GM12873 (cell line): ENCODE measurements around the gene DNAJB13.

Source experiments
- TF ChIP-seq, protein P1 (sequence below): IDR thresholded peaks from 2 replicates; pipeline ENCODE4 v1.5.1; 2012; ENCODE audit warnings: low read depth, mild to moderate bottlenecking, moderate library complexity, low read length, control low read depth; ENCODE audit not compliant: insufficient read depth; ENCODE audit errors: missing control alignments

The DNAJB13 gene

DNA sequence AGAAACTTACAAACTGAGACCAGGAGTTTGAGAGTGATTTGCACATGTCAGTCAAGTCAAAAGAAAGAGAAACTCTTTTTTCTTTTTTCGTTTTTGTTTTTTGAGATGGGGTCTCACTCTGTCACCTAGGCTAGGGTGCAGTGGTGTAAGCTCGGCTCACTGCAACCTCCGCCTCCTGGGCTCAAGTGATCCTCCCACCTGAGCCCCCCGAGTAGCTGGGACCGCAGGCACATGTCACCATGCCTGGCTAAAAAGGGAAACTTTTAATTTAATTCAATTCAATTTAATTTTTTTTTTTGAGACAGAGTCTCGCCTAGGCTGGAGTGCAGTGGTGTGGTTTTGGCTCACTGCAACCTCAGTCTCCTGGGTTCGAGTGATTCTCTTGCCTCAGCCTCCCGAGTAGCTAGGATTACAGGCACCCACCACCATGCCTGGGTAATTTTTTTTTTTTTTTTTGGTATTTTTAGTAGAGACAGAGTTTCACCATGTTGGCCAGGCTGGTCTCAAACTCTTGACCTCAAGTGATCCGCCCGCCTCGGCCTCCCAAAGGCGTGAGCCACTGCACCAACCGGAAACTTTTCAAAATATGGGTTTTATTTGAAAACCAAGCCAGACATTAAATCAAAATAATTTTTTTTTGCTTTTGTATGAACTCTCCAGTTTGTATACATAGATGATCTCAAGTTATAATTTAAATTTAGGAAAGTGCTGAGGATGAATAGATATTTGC, 48.2 kb downstream of the DNAJB13 start:
- TF ChIP-seq, protein P1, sequence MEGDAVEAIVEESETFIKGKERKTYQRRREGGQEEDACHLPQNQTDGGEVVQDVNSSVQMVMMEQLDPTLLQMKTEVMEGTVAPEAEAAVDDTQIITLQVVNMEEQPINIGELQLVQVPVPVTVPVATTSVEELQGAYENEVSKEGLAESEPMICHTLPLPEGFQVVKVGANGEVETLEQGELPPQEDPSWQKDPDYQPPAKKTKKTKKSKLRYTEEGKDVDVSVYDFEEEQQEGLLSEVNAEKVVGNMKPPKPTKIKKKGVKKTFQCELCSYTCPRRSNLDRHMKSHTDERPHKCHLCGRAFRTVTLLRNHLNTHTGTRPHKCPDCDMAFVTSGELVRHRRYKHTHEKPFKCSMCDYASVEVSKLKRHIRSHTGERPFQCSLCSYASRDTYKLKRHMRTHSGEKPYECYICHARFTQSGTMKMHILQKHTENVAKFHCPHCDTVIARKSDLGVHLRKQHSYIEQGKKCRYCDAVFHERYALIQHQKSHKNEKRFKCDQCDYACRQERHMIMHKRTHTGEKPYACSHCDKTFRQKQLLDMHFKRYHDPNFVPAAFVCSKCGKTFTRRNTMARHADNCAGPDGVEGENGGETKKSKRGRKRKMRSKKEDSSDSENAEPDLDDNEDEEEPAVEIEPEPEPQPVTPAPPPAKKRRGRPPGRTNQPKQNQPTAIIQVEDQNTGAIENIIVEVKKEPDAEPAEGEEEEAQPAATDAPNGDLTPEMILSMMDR: no peak

DNA sequence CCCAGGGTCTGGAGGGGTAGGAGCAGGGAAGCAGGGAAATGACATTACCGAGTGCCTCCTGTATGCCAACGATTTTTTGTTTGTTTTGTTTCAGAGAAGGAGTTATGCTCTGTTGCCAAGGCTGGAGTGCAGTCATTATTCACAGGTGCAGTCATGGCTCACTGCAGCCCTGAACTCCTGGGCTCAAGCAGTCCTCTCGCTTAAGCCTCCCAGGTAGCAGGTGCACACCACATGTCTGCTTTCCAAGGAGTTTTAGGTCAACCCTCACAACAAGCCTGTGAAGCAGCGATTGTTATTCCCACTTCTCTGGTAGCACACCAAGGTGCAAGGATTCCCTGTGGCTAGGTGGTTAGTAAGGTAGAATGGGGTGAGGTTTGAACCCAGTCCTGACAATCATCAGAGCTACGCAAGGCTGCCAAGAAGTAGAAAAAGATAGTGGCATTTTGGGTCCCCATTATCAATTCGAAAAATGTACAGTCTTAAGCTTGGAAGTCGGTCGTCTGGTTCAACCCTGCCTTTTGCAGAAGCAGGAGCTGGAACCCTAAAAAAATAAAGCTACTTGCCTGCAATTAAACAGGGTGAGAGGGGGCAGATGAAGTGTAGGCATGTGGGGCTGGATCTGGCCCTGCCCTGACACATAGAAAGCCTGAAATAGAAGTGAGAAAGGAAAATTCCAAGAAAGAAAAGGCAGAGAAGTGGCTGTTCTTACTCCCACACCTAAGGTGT, 48.9 kb downstream of the DNAJB13 start:
- TF ChIP-seq, protein P1: no peak

DNA sequence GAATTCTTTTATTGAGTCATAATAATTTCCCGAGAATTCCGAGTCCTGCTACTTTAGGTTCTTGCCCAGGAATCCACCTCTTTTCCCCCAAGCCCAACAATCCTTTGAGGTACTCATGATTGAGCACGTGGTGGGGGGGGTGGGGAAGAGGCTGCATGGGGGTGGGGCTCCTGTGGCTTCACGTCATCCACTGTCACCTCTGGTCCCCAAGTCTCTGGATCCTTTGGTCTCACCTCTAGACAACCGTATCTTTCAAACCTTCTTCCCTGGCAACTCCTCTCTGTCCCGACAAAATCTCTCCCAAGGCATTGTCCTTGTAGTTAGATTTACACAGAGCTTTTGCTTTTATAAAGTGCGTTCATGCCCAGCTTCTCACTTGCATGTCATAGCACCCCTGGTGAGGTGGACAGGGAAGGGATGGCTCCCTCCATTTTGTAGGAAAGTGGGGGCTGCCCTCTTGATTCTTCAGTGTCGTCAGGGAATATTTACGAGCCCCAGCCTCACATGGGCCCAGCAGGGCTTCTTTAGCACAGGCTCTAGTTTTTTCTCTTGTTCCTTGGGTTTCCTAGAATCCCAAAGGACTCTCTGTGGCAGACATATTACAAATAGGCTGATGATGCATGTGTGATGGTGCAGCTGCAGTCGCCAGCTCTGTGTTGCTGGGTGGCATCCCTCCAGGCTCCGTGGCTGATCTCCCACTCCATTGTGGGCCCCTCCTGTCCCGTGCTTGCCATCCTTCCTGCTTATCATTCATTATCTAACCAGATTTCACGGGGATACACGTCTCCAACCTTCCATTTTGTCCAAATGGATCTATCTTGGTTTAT, 49.7 kb downstream of the DNAJB13 start:
- TF ChIP-seq, protein P1: no peak

DNA sequence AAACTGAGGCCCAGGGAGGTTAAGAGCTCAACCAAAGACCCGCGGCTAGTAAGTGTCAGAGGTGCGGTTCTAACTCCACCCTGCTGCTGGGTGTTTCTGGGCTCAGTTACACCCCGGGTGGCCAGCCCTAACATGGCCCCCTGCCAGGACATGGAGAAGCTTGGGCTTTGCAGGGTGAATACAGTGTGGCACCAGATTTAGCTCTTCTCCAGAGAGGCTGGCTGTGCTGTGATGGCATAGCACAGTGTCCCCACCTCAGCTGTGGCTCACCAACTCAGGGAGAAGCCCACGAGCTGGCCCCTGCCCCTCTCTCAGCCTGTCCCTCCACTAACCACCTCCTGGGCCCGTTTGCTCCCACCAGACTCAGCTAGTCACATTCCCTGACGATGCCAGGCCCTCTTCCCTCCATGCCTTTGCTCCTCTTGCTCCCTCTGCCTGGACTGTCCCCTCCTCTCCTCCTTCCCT, 51.0 kb downstream of the DNAJB13 start:
- TF ChIP-seq, protein P1: no peak

DNA sequence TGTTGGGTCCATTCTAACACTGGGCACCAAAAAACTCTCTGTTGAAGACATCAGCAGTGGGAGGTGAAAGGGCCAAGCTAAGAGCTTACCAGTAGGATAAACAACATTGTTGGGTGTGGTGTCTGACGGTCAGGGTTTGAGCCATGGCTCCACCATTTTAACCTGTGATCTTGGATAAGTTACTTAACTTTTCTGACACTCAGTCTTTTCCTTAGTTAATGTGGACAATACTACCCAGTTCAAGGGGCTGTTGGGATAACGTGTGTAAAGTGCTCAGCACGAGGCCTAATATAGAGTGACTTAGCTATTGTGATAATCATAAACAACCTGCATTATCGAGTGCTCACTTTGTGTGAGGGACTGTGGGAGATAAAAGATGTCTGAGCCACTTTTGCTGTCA, 52.0 kb downstream of the DNAJB13 start:
- TF ChIP-seq, protein P1: no peak

DNA sequence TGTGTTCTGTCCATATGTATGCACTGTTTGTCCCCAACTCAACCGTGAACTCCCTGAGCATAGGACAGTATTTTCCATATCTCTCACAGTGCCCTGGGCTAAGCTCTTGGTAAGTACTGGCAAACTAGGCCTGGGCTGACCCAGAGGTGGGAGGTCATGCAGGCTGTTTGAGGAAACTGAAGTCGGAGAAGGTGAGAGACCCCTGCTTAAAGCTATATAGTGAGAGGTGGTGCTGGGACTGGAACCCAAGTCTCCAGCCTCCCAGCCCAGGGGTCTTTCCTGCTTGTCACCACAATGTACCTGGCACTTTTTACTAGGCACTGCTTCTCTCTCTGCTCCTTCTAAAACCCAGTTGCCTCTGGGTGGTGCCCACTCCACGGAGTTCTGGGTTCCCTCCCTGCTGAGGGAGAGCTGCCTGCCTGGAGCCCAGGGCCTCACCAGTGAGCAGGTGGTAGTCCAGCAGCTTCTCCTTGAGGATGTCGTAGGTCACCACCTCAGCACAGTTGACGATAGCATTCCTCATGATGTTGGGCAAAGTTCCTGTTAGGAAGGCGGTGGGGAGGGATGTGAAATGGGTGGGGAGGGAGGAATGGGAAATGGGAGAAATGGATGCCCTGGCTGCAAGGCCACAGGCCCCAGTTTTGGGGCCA, 53.3 kb downstream of the DNAJB13 start:
- TF ChIP-seq, protein P1: no peak
